Measurements from ENCODE around the gene MAP2.
"Not testable (repeated sequence)": the region's sequence is repeated elsewhere in the genome, so short reads cannot be mapped to it uniquely, and the experiment has no call there.

MAP2 gene

GRCh38 chr2:209476367-209477208, 52.7 kb downstream of the MAP2 start:
- DNase-seq = peak; percentile 51

GRCh38 chr2:209492296-209492695, 68.4 kb downstream of the MAP2 start:
- DNase-seq = not testable (repeated sequence)

- not testable (repeated sequence) for DNase-seq
Measured at GRCh38 chr2:209495068-209495620, 71.3 kb downstream of the MAP2 start.

- DNase-seq = no peak
Measured at GRCh38 chr2:209495855-209496585, 72.2 kb downstream of the MAP2 start.

- no peak for DNase-seq
Measured at GRCh38 chr2:209496586-209496982, 72.7 kb downstream of the MAP2 start.

- no peak for DNase-seq
Measured at GRCh38 chr2:209498614-209499013, 74.8 kb downstream of the MAP2 start.

- DNase-seq = no peak
Measured at GRCh38 chr2:209499069-209499468, 75.2 kb downstream of the MAP2 start.

- DNase-seq = no peak
Measured at GRCh38 chr2:209501579-209501978, 77.7 kb downstream of the MAP2 start.

- no peak for DNase-seq
Measured at GRCh38 chr2:209505410-209505809, 81.6 kb downstream of the MAP2 start.

GRCh38 chr2:209508255-209508654, 84.4 kb downstream of the MAP2 start:
- DNase-seq = no peak

GRCh38 chr2:209511637-209512036, 87.8 kb downstream of the MAP2 start:
- DNase-seq = no peak

- no peak for DNase-seq
Measured at GRCh38 chr2:209512971-209513370, 89.1 kb downstream of the MAP2 start.

GRCh38 chr2:209517436-209517835, 93.6 kb downstream of the MAP2 start:
- DNase-seq = no peak

GRCh38 chr2:209519271-209519670, 95.4 kb downstream of the MAP2 start:
- DNase-seq = no peak

- peak; percentile 85 for DNase-seq
Measured at GRCh38 chr2:209519906-209520305, 96.1 kb downstream of the MAP2 start.

- DNase-seq = no peak
Measured at GRCh38 chr2:209523041-209523740, 99.3 kb downstream of the MAP2 start.

- no peak for DNase-seq
Measured at GRCh38 chr2:209523867-209524266, 100.0 kb downstream of the MAP2 start.

GRCh38 chr2:209525331-209525730, 101.5 kb downstream of the MAP2 start:
- DNase-seq = no peak

GRCh38 chr2:209525834-209526281, 102.0 kb downstream of the MAP2 start:
- DNase-seq = no peak

- DNase-seq = no peak
Measured at GRCh38 chr2:209526561-209526960, 102.7 kb downstream of the MAP2 start.

- no peak for DNase-seq
Measured at GRCh38 chr2:209529579-209529978, 105.7 kb downstream of the MAP2 start.

- DNase-seq = no peak
Measured at GRCh38 chr2:209532321-209532720, 108.5 kb downstream of the MAP2 start.

- DNase-seq = no peak
Measured at GRCh38 chr2:209533391-209533790, 109.5 kb downstream of the MAP2 start.

All from NCI-H1694 treated with DMSO at 0.1 percent for 48 hours (cell line).